ENCODE results near the gene EDC3. TPM values are rescaled to one million over a fixed set of nuclear protein-coding genes. Genes with fewer than 3 reads are reported as not detected.
"Not testable (repeated sequence)": the region's sequence is repeated elsewhere in the genome, so short reads cannot be mapped to it uniquely, and the experiment has no call there.

Gene EDC3
- total RNA-seq, 2 experiments from 2014 or later = 44.7 to 45.0 TPM

GRCh38 chr15:74609938-74610301 is 85.9 kb downstream of the EDC3 start:
- ChIA-PET CTCF (interaction anchor here (0.9 to 3.7 kb wide), 3 partner anchors 10 to 30 kb away, joined by 3 to 23 read pairs (median 3); no protein-coding TSS in a partner anchor), POLR2A (no interaction called here)
- Mint-ChIP-seq H3K4me3 (no peak overlapping the region), H3K27ac (no peak overlapping the region), H3K27me3 (no peaks in the 10 kb centered on the region), H3K4me1 (peaks cover 4% of the 10 kb centered on the region), H3K36me3 (ENCODE audit: low read depth) (no peaks in the 10 kb centered on the region), H3K9me3 (ENCODE audit: low read depth) (no peaks in the 10 kb centered on the region)
- intact Hi-C loops (cut with DNase I, micrococcal nuclease) = loop anchor here in 1 of 2 experiments (10.0 kb wide), 1 partner anchor 1035 kb away; the partner anchor contains the start of genes IMP3 and SNX33
- ATAC-seq = no peak
- DNase-seq = no peak

GRCh38 chr15:74608786-74609185 is 87.0 kb downstream of the EDC3 start:
- H3K9me3 Mint-ChIP-seq (ENCODE audit: low read depth) = no peaks in the 10 kb centered on the region
- no peaks in the 10 kb centered on the region for H3K27me3 Mint-ChIP-seq
- H3K4me1 Mint-ChIP-seq = no peaks in the 10 kb centered on the region
- no peak overlapping the region for H3K4me3 Mint-ChIP-seq
- ATAC-seq (no peak), DNase-seq (no peak)
- ChIA-PET CTCF (interaction anchor here (0.9 to 3.7 kb wide), 2 partner anchors 9 to 13 kb away, joined by 3 to 23 read pairs; no protein-coding TSS in a partner anchor), POLR2A (no interaction called here)
- H3K27ac Mint-ChIP-seq = no peak overlapping the region
- no peaks in the 10 kb centered on the region for H3K36me3 Mint-ChIP-seq (ENCODE audit: low read depth)
- intact Hi-C loops (cut with DNase I, micrococcal nuclease) = no loop called here

- DNase-seq (no peak), ATAC-seq (no peak)
- CTCF ChIA-PET = interaction anchor here (0.6 kb wide), 1 partner anchor 182 kb away, joined by 3 read pairs; no protein-coding TSS in a partner anchor
- Mint-ChIP-seq H3K9me3 (ENCODE audit: low read depth) (no peaks in the 10 kb centered on the region), H3K4me3 (no peak overlapping the region), H3K36me3 (ENCODE audit: low read depth) (no peaks in the 10 kb centered on the region), H3K27ac (no peak overlapping the region), H3K27me3 (no peaks in the 10 kb centered on the region), H3K4me1 (no peaks in the 10 kb centered on the region)
- intact Hi-C loops (cut with DNase I, micrococcal nuclease) = no loop called here
- POLR2A ChIA-PET = no interaction called here
These were observed 90.1 kb downstream of the EDC3 start for GRCh38 chr15:74605795-74606150.

DNA sequence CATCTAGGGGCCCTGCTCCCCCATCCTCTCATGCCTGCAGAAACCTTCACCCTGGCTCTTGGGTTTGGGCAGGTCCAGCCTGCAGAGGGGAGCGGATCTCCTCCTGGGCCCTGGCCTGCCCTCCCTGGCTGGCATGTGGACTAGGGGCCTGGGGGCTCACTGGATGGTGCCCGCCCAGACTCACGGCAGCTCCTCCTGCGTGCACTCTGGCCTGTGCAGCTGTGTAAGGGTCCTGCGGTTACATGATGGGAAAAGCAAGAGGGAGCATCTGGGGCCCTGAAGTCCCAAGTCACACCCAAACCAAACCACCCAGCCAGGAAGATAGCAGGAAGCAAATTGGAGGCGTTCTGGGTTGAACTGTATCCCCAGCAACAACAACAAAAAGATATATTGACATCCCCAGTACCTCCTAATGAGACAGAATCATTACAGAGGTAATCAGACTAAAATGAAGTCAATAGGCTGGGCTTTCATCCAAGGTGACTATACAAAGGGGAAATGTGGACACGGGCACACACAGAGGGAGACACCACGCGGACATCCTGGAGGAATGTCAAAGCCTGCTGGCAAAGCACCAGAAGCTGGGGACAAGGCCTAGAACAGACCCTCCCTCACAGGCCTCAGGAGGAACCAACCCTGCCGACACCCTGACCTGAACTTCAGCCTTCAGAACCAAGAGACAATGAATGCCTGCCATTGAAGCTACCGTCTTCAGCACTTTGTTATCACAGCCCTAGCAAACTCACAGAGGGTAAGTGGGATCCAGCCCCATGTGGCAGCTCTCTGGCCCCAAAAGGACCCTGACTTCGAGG is 90.6 kb downstream of the EDC3 start:
- ChIA-PET POLR2A (interaction anchor here (0.7 kb wide), 1 partner anchor 168 kb away, joined by 3 read pairs; no protein-coding TSS in a partner anchor), CTCF (interaction anchor here (0.6 to 1.1 kb wide), 4 partner anchors 8 to 183 kb away, joined by 3 to 7 read pairs (median 3); no protein-coding TSS in a partner anchor)
- H3K9me3 Mint-ChIP-seq (ENCODE audit: low read depth) = no peaks in the 10 kb centered on the region
- intact Hi-C loops (cut with DNase I, micrococcal nuclease) = no loop called here
- H3K27ac Mint-ChIP-seq = peak overlapping the region; percentile 9
- no peaks in the 10 kb centered on the region for H3K4me1 Mint-ChIP-seq
- no peaks in the 10 kb centered on the region for H3K27me3 Mint-ChIP-seq
- no peak overlapping the region for H3K4me3 Mint-ChIP-seq
- ATAC-seq = no peak
- no peak for DNase-seq
- H3K36me3 Mint-ChIP-seq (ENCODE audit: low read depth) = no peaks in the 10 kb centered on the region

DNA sequence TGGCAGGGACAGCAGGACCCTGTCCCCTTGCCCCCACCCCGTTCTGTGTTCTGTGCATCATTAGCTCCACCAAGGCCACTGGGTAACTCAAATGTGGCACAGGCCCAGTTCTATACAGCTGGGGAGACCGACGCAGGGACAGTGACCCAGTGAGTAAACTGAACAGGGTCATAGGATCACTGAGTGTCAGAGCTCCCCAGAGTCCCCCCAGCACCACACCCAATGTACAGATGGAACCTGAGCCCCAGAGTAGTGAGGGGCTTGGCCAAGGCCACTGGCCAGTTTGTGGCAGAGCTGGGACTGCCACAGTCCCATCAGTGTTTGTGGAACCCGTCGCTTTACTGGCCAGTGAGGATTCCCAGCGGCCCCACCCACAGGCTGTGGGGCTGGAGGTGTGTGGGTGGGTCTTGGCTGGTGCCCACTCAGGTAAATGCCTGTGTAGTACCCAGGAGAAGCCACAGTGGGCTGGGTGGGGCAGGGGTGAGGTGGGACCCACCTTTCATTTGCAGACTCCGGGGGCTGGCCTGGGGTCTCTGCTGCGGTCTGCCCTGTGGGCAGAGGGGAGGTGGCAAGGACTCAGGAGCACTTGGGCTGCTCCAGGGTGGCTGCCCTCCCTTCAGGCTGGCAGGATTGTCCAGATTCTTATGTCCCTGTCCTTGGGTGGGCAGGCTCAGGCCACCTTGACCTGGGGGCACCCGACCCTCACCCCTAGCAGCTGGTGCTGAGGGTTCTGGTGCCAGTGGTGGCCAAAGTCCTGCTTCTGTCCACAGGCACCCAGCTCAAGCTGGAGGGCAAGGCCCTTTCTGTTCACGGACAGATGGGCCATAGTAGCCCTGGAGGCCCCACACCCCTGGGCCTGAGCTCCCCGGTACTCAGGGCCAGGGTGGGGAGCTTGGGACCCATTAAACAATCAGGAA is 91.8 kb downstream of the EDC3 start:
- Mint-ChIP-seq H3K9me3 (ENCODE audit: low read depth) (no peaks in the 10 kb centered on the region), H3K36me3 (ENCODE audit: low read depth) (no peaks in the 10 kb centered on the region), H3K4me1 (peaks cover 6% of the 10 kb centered on the region), H3K27ac (no peak overlapping the region), H3K27me3 (no peaks in the 10 kb centered on the region), H3K4me3 (no peak overlapping the region)
- CTCF ChIA-PET = interaction anchor here (0.6 to 1.1 kb wide), 2 partner anchors 9 to 16 kb away, joined by 3 to 7 read pairs; no protein-coding TSS in a partner anchor
- intact Hi-C loops (cut with DNase I, micrococcal nuclease) = no loop called here
- ATAC-seq (no peak), DNase-seq (no peak)
- POLR2A ChIA-PET = interaction anchor here (0.7 kb wide), 1 partner anchor 169 kb away, joined by 3 read pairs; no protein-coding TSS in a partner anchor

- Mint-ChIP-seq H3K4me3 (no peak overlapping the region), H3K27ac (no peak overlapping the region), H3K36me3 (ENCODE audit: low read depth) (peaks cover 2% of the 10 kb centered on the region), H3K4me1 (peaks cover 15% of the 10 kb centered on the region), H3K9me3 (ENCODE audit: low read depth) (no peaks in the 10 kb centered on the region), H3K27me3 (no peaks in the 10 kb centered on the region)
- intact Hi-C loops (cut with DNase I, micrococcal nuclease) = no loop called here
- DNase-seq = no peak
- CTCF ChIA-PET = interaction anchor here (0.6 kb wide), 1 partner anchor 638 kb away, joined by 3 read pairs; no protein-coding TSS in a partner anchor
- ATAC-seq = no peak
- POLR2A ChIA-PET = no interaction called here
These were observed 92.6 kb downstream of the EDC3 start for GRCh38 chr15:74603026-74603788.

GRCh38 chr15:74599156-74599555 is 96.7 kb downstream of the EDC3 start:
- ATAC-seq (no peak), DNase-seq (no peak)
- ChIA-PET POLR2A (interaction anchor here (1.5 to 1.8 kb wide), 2 partner anchors 15 to 138 kb away, joined by 4 to 13 read pairs; partner anchors contain the start of genes CLK3 and UBL7), CTCF (interaction anchor here (1.1 to 1.6 kb wide), 3 partner anchors 10 to 220 kb away, joined by 3 to 7 read pairs (median 3); no protein-coding TSS in a partner anchor)
- peak overlapping the region; percentile 99 for H3K27ac Mint-ChIP-seq
- intact Hi-C loops (cut with DNase I, micrococcal nuclease) = no loop called here
- peaks cover 10% of the 10 kb centered on the region for H3K36me3 Mint-ChIP-seq (ENCODE audit: low read depth)
- H3K27me3 Mint-ChIP-seq = no peaks in the 10 kb centered on the region
- H3K4me3 Mint-ChIP-seq = peak overlapping the region; percentile 90
- H3K9me3 Mint-ChIP-seq (ENCODE audit: low read depth) = no peaks in the 10 kb centered on the region
- peaks cover 20% of the 10 kb centered on the region for H3K4me1 Mint-ChIP-seq

DNA sequence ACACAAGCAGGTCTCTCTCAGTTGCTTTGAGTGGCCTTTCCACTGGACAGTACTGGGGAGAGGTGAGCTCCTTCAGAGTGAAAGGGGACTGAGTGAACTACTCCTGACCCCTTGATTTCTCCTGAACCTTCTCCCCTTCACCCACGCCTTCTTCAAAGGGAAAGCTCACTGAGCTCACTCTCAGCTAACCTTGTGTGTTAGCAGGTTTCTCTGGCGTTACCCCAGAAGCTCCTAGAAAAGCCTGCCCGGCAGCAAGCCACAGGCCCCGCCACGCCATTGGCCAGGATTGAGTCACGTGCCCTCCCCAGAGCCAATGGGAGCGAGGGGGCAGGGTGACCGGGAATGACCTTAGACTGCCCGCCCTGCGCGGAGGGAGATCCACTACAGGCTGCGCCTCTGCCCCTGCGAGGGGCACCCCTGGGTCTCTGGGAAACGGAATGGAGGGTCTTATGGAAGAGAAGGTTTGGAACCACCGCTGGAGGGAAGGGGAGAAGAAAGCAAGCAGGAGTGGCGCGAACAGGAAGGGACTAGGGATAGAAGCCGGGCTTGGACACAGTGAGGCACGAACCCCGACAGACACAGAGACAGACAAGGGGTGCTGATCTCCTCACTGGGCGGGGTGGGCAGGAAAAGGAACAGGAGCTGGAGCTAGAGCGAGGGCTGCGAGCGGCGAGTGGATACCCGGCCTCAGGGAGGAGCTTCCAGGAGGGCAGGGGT is 97.5 kb downstream of the EDC3 start:
- peaks cover 20% of the 10 kb centered on the region for H3K4me1 Mint-ChIP-seq

GRCh38 chr15:74597146-74597705 is 98.6 kb downstream of the EDC3 start:
- CTCF ChIA-PET = interaction anchor here (1.6 kb wide), 1 partner anchor 16 kb away, joined by 7 read pairs; no protein-coding TSS in a partner anchor

More for the DNA sequence above, 97.5 kb downstream of the EDC3 start:
- POLR2A ChIA-PET = interaction anchor here (1.4 to 1.8 kb wide), 3 partner anchors 16 to 137 kb away, joined by 4 to 13 read pairs (median 4); partner anchors contain the start of genes CLK3 and UBL7
- DNase-seq = peak; percentile 94
- Mint-ChIP-seq H3K9me3 (ENCODE audit: low read depth) (no peaks in the 10 kb centered on the region), H3K4me3 (peak overlapping the region; percentile 90), H3K27me3 (no peaks in the 10 kb centered on the region), H3K36me3 (ENCODE audit: low read depth) (peaks cover 12% of the 10 kb centered on the region), H3K27ac (peak overlapping the region; percentile 99)
- ATAC-seq = peak; percentile 99
- CTCF ChIA-PET = interaction anchor here (1.0 to 1.6 kb wide), 4 partner anchors 15 to 226 kb away, joined by 3 to 7 read pairs (median 4); no protein-coding TSS in a partner anchor
- intact Hi-C loops (cut with DNase I, micrococcal nuclease) = loop anchor here (1.0 kb wide), 5 partner anchors 16 to 137 kb away; partner anchors contain the start of genes ARID3B (in 1 of the 2), CLK3 (in 1 of the 2) and UBL7 (in 1 of the 2)

DNA sequence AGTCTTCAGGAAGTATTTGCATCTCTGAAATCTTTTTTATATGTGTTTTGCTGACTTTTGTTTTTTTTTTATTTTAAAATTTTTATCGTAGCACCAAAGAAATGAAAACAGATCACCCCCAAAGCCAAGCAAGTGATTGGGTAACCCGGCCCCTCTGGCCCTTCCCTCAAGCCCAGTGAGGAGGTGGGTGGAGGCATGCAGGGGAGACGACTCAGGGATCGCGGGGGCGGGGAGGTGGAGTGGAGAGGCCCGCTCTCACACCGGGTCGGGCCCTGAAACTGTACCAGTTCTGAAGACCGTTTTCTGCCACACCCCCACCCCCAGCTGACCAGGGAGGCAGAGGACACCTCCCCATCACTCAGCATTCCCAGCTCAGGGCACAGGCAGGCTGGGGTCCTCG is 99.1 kb downstream of the EDC3 start:
- H3K27me3 Mint-ChIP-seq; H3K27ac Mint-ChIP-seq; H3K9me3 Mint-ChIP-seq (ENCODE audit: low read depth); H3K4me3 Mint-ChIP-seq; DNase-seq; ATAC-seq; intact Hi-C loops (cut with DNase I, micrococcal nuclease); POLR2A ChIA-PET; CTCF ChIA-PET: not testable (repeated sequence)
- H3K4me1 Mint-ChIP-seq = peaks cover 20% of the 10 kb centered on the region
- peaks cover 15% of the 10 kb centered on the region for H3K36me3 Mint-ChIP-seq (ENCODE audit: low read depth)

More at GRCh38 chr15:74597146-74597705, 98.6 kb downstream of the EDC3 start:
- H3K4me3 Mint-ChIP-seq; H3K9me3 Mint-ChIP-seq (ENCODE audit: low read depth); DNase-seq; ATAC-seq; H3K27ac Mint-ChIP-seq; intact Hi-C loops (cut with DNase I, micrococcal nuclease); H3K27me3 Mint-ChIP-seq: not testable (repeated sequence)
- Mint-ChIP-seq H3K4me1 (peaks cover 20% of the 10 kb centered on the region), H3K36me3 (ENCODE audit: low read depth) (peaks cover 15% of the 10 kb centered on the region)
- POLR2A ChIA-PET = interaction anchor here (1.4 kb wide), 1 partner anchor 51 kb away, joined by 4 read pairs; no protein-coding TSS in a partner anchor

All from activated CD4-positive, alpha-beta T cell treated with anti-CD3 and anti-CD28 coated beads for 36 hours (primary cell).